GM21447 (cell line): ENCODE data around the gene RASA4B.
"Not testable (repeated sequence)": the region's sequence is repeated elsewhere in the genome, so short reads cannot be mapped to it uniquely, and the experiment has no call there.

Source experiments
- ATAC-seq: cut with Tn5 transposase; IDR thresholded peaks from one replicate; pipeline ENCODE4 v1.9.1; 2021; ENCODE audit not compliant: unreplicated experiment

The RASA4B gene

DNA sequence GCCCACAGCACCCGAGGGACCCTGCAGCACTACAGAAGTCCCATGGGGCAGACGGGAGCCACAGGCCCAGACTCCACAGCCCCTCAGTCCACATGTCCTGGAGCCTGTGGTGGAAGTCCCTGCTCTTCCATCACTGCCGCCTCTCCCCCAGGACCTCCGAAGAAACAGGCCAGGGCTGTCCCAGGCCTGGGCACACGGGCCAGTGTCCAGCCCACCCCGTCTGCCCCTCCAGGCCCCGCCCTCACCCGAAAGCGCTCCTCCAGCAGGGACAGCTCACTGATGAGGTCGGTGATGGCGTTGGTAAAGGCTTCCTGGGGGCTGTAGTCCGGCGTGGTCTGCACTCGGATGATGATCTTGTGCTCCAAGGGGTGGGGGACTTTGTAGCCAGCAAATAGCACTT, 43.5 kb downstream of the RASA4B start:
- not testable (repeated sequence) for ATAC-seq

DNA sequence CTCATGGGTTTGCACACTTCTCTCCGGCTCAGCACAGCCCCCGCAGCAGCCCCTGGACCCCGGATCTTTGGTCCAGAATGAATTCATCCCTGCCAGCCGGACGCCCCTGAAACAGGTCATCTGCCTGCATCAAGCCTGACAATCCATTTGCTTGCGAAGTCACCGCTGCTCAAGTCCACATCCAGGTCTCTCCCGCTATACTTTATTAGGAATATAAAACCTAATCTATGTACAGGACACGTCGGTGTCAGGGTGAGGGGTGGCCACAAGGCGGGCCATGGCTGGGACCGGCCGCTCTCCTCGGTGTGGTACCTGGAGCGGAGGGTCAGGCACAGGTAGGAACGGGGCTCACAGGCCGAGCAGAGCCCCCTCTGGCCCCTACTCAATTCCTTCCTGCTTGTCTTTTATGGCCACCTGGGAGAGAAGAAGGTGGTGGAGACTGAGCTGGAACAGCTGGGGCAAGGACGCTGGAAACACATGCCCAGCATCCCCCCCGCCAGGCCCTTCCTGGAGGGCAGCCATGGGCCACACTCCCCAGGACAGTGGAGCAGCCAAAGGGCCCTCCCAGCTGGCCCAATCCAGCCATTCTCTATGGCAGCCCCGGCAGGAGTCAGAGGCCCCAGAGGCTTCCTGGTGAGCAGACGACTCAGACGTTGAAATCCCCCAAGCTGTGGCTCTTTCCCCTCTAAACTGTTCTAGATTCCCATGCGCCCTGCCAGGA, 44.1 kb downstream of the RASA4B start:
- ATAC-seq, result no peak

DNA sequence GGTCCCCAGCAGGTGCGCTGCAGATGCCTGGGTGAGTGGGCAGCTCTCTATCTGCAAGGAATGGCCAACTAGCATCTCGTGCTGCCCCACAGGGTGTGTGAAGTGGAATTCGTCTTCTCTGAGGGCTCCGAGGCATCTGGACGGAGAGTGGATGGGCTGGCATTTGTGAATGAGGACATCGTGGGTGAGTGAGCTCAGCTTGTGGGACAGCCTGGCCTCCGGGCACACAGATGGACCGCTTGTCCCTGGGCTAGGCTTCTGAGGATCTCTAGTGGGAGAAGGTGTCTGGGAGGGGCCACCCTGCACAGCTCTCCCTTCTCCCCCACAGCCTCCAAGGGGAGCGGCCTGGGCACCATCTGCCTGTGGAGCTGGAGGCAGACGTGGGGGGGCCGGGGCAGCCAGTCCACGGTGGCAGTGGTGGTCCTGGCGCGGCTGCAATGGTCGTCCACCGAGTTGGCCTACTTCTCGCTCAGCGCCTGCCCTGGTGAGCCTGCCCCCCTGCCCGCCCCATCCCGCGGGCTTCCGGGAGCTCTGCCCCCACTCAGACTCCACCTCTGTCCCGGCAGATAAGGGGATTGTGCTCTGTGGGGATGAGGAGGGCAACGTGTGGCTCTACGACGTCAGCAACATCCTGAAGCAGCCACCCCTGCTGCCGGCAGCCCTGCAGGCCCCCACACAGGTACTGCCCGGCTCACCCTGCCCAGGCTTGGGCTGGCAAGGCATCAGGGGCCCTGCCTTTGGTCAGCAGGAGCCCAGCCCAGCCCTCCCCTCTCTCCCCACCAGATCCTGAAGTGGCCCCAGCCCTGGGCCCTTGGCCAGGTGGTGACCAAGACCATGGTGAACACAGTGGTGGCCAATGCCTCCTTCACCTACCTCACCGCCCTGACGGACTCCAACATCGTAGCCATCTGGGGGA, 45.2 kb downstream of the RASA4B start:
- ATAC-seq, result no peak

DNA sequence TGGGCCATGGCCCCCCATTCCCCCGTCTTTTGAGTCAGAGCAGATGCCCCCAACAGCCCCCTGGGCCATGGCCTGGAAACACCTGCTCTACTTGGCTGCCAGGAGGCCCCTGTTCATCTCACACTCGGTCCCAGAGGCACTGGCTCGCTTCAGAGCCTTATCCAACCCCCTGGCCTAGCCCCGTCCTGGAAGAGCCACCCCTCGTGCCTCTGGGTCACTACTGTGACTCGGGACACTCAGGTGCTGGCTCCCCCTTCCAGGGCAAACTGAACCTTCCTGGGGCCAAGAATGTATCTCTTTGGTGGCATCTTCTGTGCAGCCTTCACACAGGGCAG, 45.8 kb downstream of the RASA4B start:
- no peak for ATAC-seq

DNA sequence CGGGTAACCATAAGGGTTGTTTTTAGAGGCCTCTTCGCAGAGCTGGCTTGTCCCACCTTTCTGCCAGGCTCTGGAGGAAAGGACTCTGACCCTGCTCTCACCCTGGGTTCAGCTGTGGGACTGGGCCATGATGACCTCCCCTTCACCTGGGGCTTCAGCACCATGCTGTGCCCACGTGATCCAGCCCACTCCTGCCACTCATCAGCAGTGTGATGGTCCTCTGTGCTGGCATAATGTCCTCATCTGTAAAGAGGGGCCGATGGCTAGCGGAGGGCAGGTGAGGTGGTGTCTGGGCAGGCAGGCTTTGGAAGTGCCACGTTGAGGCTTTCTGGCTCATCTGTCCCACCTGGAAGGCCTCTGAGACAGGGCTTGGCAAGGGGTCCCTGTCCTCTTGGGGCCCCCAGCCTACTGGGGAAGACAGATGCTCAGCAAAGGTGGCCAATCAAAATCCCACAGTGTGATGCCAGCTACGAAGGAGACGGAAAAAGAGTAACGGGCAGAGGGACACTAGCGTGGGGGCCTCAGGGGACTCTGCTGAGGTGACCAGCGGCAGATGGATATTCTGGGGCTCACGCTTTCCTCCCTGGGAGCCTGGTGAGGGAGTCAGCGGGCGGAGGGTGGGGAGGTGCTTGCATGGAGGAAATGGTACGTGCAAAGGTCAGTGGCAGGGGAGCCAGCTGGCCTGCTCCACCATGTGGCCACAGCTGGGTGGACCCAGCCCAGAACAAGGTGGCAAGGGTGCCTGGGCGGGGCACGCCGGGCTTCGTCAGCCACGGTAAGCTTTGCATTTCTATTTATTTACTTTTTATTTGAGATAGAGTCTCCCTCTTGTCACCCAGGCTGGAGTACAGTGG, 47.4 kb downstream of the RASA4B start:
- ATAC-seq, result no peak

DNA sequence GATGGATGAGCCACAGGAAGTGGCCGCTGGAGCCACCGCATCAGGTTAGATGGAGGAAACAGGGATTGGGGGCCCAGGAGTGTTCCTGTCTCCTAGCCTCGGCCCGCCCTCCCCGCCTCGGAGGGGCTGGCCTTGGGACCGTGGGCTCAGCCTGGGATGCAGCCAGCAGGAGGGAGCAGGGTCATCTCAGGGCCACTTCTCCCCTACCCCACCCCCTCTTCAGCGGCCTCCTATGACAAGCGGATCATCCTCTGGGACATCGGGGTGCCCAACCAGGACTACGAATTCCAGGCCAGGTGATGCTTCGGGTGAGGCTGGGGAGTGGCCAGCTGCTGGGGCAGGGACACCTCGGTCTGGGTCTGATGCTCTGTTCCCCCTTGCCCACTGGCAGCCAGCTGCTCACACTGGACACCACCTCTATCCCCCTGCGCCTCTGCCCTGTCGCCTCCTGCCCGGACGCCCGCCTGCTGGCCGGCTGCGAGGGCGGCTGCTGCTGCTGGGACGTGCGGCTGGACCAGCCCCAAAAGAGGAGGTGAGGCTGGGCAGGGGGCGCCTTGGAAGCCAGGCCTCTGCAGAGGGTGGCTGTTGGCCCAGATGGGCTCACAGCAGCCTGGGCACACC, 48.1 kb downstream of the RASA4B start:
- ATAC-seq, result no peak

DNA sequence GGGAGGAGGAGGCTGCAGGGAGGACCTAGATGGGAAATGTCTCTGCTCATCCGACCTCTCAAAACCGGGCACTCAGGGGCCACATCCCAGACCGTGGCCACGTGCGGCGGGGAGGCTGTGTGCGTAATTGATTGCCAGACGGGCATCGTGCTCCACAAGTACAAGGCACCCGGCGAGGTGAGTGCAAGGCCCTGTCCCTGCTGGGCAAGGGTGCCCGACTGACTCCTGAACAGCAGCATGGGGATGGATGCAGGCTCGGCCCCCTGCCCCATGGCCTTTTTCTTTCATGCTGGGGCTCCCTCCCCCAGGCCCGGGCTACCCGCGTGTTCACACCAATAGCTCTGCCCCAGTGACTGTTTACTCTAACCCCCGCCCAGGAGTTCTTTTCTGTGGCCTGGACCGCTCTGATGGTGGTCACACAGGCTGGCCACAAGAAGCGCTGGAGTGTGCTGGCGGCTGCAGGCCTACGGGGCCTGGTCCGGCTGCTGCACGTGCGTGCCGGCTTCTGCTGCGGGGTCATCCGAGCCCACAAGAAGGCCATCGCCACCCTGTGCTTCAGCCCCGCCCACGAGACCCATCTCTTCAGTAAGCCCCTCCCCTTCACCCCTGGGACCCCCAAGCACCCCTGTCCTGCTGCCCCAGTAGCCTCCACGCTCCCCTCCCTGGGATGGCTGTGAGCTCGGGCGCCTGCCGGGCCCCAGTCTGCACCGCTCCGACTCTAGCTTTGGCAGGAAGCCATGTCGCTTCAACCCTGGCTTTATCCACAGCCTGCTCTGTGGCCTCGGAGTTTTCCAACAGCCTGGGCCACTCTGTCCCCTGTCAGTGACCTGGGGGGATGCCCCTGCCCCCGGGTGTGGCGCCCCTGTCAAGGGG, 48.9 kb downstream of the RASA4B start:
- ATAC-seq, result no peak

DNA sequence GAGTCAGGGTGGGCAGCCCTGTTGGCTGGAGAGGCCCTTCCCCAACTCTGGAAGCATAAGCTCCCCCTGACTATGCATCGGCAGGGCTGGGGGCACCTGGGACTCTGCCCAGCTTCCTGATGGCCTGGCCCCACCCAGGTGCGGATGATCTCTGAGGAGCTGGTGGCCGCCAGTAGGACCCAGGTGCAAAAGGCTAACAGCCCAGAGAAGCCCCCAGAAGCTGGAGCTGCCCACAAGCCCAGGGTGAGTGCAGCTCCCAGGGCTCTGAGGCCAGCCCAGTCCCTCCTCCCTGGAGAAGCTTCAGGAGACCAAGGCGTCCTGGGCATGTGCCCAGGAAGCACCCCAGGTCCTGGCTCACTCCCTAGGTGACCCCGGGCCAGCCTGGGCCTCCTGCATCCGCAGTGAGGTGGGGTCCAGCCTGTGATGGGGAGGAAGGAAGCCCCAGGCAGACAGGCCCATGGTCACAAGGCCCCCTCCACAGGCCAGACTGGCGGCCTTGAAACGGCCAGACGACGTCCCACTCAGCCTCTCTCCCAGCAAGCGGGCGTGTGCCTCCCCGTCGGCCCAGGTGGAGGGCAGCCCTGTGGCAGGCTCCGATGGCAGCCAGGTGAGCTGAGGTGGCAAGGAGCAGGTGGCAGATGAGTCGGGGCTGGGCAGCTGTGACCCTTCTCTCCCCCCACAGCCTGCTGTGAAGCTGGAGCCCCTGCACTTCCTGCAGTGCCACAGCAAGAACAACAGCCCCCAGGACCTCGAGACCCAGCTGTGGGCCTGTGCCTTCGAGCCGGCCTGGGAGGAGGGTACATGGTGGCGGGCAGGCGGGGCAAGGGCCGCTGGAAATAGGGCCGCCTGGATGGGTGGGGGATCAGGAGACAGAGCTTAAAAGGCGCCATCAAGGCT, 49.7 kb downstream of the RASA4B start:
- no peak for ATAC-seq

DNA sequence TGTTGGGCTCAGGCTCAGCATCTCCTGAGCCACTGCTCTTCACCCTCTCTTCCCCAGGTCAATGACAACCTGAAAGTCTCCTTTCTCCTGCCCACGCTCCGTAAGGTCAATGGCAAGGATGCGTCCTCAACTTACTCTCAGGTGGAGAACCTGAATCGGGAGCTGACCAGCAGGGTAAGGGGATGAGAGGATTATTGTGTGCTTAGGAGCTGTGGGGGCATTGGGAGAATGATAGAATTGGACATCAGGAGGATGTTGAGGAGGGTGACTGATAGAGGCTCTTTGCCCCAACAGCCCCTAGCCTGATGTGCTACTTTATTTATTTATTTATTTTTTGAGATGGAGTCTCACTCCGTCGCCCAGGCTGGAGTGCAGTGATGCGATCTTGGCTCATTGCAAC, 51.5 kb downstream of the RASA4B start:
- ATAC-seq, result no peak

DNA sequence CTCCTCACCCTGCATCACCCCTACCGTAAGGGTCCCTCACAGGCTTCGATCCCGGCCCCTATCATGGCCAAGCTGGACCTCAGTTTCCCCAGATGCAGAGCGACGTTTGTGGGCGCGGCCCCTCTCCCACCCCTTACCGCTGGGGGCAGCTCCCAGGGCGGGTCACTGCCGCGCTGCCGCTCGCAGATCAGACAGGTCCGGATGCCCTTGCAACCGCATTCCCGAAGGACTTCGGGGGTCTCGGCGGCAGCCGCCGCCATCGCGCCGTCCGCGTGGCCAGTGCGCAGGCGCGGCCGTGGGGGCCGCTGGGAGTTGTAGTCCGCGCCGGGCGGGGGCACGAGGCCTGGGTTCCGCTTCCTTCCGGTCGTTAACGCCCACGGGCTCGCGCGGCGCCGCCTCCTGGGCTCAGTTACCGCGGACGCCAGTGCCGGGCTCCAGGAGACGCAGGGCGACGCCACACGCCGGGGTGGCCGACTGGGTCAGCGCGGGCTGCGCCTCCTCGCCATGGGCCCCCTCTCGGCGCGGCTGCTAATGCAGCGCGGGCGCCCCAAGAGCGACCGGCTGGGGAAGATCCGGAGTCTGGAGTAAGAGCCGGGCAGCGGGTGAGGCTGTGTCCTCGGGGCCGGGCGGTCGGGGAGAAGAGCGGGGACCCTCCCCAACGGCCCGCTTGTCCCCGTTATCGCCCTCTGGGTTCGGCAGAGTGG, 52.8 kb downstream of the RASA4B start, which contains the start of the genes ALKBH4 and LRWD1:
Gene ALKBH4, minus strand, starts transcription at position 287 of the 704 bp plus-strand sequence. Its CDS starts 27 bp downstream, at position 260.
Gene LRWD1, plus strand, starts transcription at position 408 of the 704 bp plus-strand sequence. Its CDS starts 97 bp downstream, at position 505.
- ATAC-seq, result peak; percentile 88

DNA sequence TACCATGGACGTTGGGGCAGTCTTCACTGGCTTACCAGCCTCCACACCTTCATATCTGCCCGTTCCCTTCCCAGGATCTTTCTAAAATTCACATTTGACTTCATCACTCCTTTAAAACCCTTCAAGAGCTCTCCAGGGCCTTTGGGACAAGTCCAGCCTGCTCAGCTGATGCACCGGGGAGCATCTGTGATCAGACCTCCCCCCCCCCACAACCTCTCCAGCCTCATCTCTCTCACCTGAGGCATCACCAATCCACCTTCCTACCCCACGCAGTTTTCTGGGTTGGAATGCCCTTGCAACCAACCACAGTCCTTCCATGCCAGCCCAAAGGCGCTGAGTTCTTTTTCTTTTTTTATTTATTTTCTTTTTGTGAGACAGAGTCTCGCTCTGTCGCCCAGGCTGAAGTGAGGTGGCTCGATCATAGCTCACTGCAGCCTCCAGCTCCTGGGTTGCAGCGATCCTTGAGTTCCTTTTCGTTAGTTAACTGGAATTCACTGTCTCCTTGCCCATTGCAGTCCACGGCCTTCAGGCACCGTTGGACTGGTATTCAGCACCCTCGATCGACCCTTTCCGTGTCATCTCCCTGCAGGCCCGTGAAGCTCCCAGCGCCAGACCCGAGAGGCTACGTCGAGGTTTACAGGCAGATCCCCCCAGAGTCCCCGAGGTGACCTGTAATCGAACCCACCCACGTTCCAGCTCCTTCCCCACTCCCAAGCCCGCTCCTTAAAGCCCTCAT, 53.6 kb downstream of the RASA4B start:
- ATAC-seq, result no peak

DNA sequence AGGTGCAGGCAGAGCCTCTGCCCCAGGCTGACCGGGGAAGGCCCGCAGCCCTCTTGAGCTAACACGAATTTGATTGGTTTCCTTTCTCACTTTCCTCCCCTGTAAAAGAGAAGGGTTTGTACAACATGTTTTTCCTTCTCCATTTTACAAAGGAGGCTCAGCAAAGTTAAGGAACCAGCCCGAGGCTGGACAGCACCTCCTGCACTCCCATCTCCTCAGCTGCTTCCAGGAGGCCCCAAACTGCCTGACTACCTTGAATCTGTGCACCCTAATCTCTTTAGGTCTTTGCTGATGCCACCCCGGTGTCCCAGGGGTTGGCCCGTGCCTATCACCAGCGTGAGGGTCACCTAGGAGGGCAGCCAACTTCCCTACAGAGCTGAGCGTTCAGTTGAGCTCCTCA, 57.1 kb downstream of the RASA4B start:
- no peak for ATAC-seq

DNA sequence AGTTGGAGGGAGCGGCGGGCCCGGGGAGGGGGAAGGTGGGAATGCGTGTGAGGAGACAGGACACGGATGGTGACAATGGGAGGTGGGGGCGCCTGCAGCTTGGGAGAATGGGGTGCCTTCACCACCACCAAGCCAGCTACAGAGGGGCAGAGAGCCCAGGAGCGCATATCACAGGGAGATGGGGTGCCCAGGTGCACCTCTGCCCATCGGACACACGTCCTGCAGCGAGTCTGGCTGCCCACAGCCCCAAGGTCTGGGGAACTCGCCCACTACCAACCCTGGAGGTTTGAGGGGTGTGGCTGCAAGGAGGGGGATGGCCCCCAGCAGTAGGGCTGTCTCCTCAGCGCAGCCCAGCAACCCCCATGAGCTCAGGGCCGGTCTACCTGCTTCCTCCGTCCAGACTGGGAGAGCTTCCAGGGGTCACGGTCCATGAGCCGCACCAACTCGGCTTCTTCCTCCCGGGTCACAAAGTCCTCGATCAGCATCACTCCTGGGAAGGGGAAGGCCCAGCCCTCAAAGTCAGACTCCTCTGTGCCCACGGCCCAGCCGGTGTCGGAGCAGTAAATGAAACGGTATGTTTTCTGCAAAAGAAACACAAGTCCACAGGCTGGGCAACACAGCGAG, 58.2 kb downstream of the RASA4B start:
- ATAC-seq, result no peak

DNA sequence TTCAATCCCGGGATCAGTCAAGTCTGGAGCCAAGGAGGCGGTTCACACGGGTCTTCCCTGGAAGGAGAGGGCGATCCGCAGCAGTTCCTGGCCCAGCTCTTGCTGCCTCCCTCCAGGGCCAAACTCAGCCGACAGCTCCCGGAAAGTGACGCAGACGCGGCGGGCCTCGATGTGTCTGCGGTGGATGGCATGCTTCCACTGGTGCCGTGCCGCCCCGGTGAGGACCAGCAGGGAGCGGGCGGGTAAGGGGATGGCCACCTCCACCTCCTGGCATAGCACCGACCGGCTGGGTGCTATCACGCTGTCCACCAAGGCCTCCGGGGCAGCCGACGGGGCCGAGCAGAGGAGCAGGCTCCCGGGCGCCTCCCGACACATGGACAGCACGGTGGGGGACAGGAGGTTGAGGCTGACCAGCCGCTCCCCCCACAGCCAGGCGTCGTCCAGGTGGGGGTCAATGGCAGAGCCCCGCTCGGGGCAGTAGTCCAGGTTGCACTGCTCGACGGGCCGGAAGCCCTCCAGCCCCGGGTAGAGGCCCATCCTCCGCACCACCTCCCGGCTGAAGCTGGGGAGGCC, 60.1 kb downstream of the RASA4B start:
- ATAC-seq, result no peak

DNA sequence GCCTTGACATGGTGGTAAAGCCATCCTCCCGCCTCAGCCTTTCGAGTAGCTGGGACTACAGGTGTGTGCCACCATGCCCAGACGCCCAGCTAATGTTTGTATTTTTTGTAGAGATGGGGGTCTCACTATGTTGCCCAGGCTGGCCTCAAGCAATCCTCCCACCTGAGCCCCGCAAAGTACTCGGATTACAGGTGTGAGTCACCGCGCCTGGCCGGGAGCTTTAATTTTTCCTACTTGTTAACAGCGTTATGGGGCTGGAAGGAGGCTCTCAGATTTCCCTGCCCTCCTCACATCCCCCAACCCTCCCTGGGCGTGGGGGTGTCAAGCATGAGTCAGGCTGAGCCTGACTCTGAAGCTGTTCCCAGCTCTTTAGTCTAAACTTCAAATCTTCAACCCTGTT, 61.2 kb downstream of the RASA4B start:
- ATAC-seq, result no peak

DNA sequence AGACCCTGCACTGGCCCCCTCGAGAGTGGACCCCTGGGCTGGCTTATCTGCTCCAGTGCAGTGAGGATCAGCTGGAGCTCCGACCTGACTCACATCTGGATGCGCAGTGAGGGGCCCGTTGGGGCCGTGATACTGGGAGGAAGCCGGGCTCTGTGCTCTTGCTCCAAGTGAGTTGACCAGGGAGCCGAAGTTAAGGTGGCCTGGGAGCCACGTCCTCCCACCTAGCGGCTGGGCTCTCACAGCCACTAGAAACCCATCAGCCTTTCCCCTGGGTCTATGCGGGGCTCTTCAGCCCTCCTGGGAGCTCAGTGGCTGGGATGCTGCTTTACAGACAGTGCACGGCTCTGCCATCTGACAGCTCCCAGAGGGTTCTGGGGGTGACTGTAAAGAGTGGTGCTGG, 62.0 kb downstream of the RASA4B start:
- no peak for ATAC-seq

DNA sequence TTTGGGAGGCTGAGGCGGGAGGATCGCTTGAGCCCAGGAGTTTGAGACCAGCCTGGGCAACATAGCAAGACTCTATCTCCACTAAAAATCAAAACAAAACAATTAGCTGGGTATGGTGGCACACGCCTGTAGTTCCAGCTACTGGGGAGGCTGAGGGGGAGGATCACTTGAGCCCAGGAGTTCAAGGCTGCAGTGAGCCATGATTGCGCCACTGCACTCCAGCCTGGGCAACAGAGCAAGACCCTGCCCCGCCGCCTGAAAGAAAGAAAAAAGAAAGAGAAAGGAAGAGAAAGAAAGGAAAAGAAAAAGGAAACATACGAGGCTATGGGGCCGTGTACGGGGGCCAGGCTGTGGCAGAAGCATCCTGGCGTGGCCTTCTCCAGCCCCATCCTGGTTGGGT, 62.6 kb downstream of the RASA4B start:
- not testable (repeated sequence) for ATAC-seq
